Measurements from ENCODE around the gene DTX3.
"Not testable (repeated sequence)": the region's sequence is repeated elsewhere in the genome, so short reads cannot be mapped to it uniquely, and the experiment has no call there.

The DTX3 gene

GRCh38 chr12:57583008-57583831 is 21.4 kb upstream of the DTX3 start:
- DNase-seq (ENCODE audit: low read depth, low spot score), result peak; percentile 18

- no peak for DNase-seq (ENCODE audit: low read depth, low spot score)
Observed at GRCh38 chr12:57584050-57584449, 20.6 kb upstream of the DTX3 start.

- no peak for DNase-seq (ENCODE audit: low read depth, low spot score)
Observed at GRCh38 chr12:57584690-57585089, 19.9 kb upstream of the DTX3 start.

- DNase-seq (ENCODE audit: low read depth, low spot score), result no peak
Observed at GRCh38 chr12:57585156-57585555, 19.5 kb upstream of the DTX3 start.

- no peak for DNase-seq (ENCODE audit: low read depth, low spot score)
Observed at GRCh38 chr12:57586128-57586527, 18.5 kb upstream of the DTX3 start.

GRCh38 chr12:57586832-57587429 is 17.7 kb upstream of the DTX3 start:
- DNase-seq (ENCODE audit: low read depth, low spot score), result no peak

- DNase-seq (ENCODE audit: low read depth, low spot score), result not testable (repeated sequence)
Observed at GRCh38 chr12:57588951-57589610, 15.5 kb upstream of the DTX3 start.

GRCh38 chr12:57590479-57590863 is 14.2 kb upstream of the DTX3 start:
- no peak for DNase-seq (ENCODE audit: low read depth, low spot score)

- no peak for DNase-seq (ENCODE audit: low read depth, low spot score)
Observed at GRCh38 chr12:57590864-57591781, 13.5 kb upstream of the DTX3 start, which contains the start of gene PIP4K2C. PIP4K2C (plus strand) TSS chr12:57591192; CDS start chr12:57591290, 98 bp downstream.

GRCh38 chr12:57591782-57592325 is 12.8 kb upstream of the DTX3 start:
- DNase-seq (ENCODE audit: low read depth, low spot score), result no peak

GRCh38 chr12:57592551-57593165 is 12.0 kb upstream of the DTX3 start:
- no peak for DNase-seq (ENCODE audit: low read depth, low spot score)

GRCh38 chr12:57593187-57593586 is 11.4 kb upstream of the DTX3 start:
- no peak for DNase-seq (ENCODE audit: low read depth, low spot score)

GRCh38 chr12:57600395-57600794 is 4.2 kb upstream of the DTX3 start:
- no peak for DNase-seq (ENCODE audit: low read depth, low spot score)

- DNase-seq (ENCODE audit: low read depth, low spot score), result no peak
Observed at GRCh38 chr12:57602544-57602943, 2.1 kb upstream of the DTX3 start.

GRCh38 chr12:57603324-57603723 is 1.3 kb upstream of the DTX3 start:
- DNase-seq (ENCODE audit: low read depth, low spot score), result no peak

GRCh38 chr12:57603815-57604453 is 690 bp upstream of the DTX3 start:
- no peak for DNase-seq (ENCODE audit: low read depth, low spot score)

GRCh38 chr12:57604992-57605810 is 577 bp downstream of the DTX3 start:
- no peak for DNase-seq (ENCODE audit: low read depth, low spot score)

- no peak for DNase-seq (ENCODE audit: low read depth, low spot score)
Observed at GRCh38 chr12:57605811-57606311, 1.2 kb downstream of the DTX3 start.

GRCh38 chr12:57606399-57606798 is 1.8 kb downstream of the DTX3 start:
- DNase-seq (ENCODE audit: low read depth, low spot score), result no peak
